NCI-H2107 (cell line): ENCODE data around the gene EXO5.
"Not testable (repeated sequence)": the region's sequence is repeated elsewhere in the genome, so short reads cannot be mapped to it uniquely, and the experiment has no call there.

Experiments used
- DNase-seq: peaks from one replicate; lab custom pipeline; 2025; lab: John Stamatoyannopoulos, UW

Gene EXO5

DNA sequence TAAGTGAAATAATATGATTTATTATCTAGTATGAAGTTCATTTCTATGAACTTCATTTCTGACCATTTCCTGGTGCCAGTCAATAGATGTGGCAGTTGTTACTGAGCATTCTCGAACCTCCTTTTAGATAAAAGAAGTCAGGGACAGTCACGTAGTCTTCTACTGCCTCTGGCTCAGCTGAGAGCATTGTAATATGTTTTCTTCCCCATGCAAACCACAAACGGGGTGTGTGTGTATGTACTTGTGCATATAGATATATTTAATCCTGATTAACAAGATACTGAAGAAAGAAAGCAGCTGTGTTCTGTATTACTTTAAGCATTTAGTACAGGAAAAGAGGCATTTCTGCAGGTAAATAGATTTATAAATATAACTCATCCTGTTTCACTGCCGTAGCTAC, 44.5 kb downstream of the EXO5 start:
- DNase-seq, result no peak

DNA sequence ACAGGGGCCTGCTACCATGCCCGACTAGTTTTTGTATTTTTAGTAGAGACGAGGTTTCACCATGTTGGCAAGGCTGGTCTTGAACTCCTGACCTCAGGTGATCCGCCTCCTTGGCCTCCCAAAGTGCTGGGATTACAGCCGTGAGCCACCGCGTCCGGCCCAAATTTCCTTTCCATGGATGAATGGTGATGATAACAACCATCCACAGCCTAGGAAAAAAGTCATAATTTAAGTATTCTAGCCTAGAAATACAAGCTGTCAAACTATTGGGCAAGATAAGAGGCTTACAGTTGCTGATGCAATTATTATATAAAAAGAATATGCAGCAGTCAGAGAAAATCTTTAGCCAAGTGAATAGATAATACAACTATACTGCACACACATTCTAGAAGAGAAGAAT, 46.2 kb downstream of the EXO5 start:
- not testable (repeated sequence) for DNase-seq

DNA sequence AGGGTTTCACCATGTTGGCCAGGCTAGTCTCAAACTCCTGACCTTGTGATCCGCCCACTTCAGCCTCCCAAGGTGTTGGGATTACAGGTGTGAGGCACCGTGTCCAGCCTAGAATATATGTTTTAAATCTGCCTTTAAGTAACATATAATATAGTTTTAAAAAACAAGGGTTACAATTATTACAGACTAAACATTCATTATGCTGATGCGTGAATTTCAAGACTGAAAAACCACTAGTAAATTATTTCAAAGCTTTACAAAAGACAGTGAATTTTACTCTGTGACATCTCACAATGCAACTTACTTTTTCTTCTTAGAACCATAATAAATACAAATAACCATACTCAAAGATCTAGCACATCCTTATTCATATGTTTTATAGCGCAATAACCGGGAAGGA, 47.6 kb downstream of the EXO5 start:
- DNase-seq, result no peak

DNA sequence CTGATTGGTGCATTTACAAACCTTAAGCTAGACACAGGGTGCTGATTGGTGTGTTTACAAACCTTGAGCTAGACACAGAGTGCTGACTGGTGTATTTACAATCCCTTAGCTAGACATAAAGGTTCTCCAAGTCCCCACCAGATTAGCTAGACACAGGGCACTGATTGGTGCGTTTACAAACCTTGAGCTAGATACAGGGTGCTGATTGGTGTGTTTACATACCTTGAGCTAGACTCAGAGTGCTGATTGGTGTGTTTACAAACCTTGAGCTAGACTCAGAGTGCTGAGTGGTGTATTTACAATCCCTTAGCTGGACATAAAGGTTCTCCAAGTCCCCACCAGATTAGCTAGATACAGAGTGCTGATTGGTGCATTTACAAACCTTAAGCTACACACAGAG, 49.7 kb downstream of the EXO5 start:
- DNase-seq, result not testable (repeated sequence)

DNA sequence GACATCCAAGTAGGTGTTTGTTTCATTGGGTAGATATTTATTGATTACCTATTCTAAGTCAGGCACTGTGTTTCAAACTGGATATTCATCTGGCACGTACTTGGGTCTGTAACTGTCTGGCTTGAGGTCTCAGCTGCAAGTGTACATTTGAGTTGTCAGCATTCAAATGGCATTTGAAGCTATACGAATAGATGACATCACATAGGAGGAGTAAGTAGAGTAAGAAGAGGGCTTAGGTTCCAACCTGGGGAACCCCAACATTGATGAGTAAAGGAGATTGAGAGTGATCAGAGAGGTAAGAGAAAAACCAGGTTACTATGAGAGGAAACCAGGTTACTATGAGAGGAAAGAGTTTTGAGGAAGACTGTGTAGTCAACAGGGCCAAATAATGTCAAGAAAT, 53.6 kb downstream of the EXO5 start:
- no peak for DNase-seq

DNA sequence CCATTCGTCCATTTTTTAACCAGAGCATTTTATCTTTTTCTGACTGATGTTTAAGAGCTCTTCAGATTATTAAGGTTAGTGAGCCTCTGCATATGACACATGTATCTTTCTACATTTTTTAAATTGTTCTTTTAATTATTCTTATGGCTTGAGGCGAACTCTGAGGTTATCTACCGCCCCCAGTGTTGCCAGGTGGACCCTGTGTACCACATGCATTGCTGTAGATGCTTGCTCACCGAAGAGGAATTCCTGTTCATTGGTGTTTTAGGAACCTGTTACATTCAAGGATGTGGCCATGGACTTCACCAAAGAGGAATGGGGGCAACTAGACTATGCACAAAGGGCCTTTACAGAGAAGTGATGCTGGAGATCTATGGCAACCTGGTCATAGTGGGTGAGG, 54.7 kb downstream of the EXO5 start:
- DNase-seq, result no peak

DNA sequence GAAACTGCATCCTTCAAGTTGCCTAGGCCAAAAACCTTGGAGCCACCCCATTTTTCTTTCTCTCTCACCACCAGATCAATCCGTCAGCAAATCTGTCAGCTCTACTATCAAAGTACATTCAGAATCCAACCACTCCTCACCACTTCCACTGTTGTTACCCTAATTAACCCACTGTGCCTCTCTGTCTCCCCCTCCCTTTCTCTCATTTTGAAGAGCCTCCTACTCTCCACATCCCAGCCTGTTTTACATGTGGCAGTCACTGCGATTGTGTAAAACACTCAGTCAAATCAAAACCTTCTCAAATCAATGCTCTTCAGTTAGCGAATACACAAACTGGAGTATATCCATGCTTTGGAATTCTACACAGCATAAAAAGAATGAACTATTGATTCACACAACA, 55.9 kb downstream of the EXO5 start:
- no peak for DNase-seq

DNA sequence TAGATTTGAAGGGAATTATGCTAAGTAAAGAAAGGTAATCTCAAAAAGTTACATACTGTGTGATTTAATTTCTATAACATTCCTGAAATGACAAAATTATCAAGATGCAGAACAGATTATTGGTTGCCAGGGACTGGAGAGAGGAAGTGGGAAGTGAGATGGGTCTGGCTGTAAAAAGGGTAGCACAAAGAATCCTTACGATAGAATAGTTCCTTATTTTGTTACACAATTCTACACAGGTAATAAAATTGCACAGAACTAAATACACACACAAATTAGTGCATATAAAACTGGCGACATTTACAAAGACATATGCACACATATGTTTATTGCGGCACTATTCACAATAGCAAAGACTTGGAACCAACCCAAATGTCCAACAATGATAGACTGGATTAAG, 56.3 kb downstream of the EXO5 start:
- DNase-seq, result no peak
